Measurements from ENCODE around the gene ZNF646.
A peak's percentile ranks its signal among the peaks of the same experiment; 100 is the strongest.

ZNF646 gene

GRCh38 chr16:31064882-31065461, 9.2 kb upstream of the ZNF646 start:
- DNase-seq (ENCODE audit: low spot score): peak; percentile 90

GRCh38 chr16:31067342-31067741, 6.9 kb upstream of the ZNF646 start:
- DNase-seq (ENCODE audit: low spot score): no peak

GRCh38 chr16:31071861-31072260, 2.4 kb upstream of the ZNF646 start:
- peak; percentile 22 for DNase-seq (ENCODE audit: low spot score)

GRCh38 chr16:31072540-31073141, 1.6 kb upstream of the ZNF646 start:
- DNase-seq (ENCODE audit: low spot score): peak; percentile 30

GRCh38 chr16:31073142-31073969, 866 bp upstream of the ZNF646 start:
- DNase-seq (ENCODE audit: low spot score): peak; percentile 88

- DNase-seq (ENCODE audit: low spot score): no peak
Measured at GRCh38 chr16:31074814-31075183, 577 bp downstream of the ZNF646 start.

- DNase-seq (ENCODE audit: low spot score): no peak
Measured at GRCh38 chr16:31076319-31076718, 2.1 kb downstream of the ZNF646 start.

GRCh38 chr16:31077024-31077423, 2.8 kb downstream of the ZNF646 start:
- no peak for DNase-seq (ENCODE audit: low spot score)

GRCh38 chr16:31077592-31078396, 3.6 kb downstream of the ZNF646 start:
- DNase-seq (ENCODE audit: low spot score): peak; percentile 14

- peak; percentile 9 for DNase-seq (ENCODE audit: low spot score)
Measured at GRCh38 chr16:31078597-31079341, 4.5 kb downstream of the ZNF646 start.

GRCh38 chr16:31079342-31079944, 5.2 kb downstream of the ZNF646 start:
- peak; percentile 22 for DNase-seq (ENCODE audit: low spot score)

GRCh38 chr16:31080035-31080629, 5.9 kb downstream of the ZNF646 start:
- DNase-seq (ENCODE audit: low spot score): peak; percentile 15

GRCh38 chr16:31080756-31081419, 6.7 kb downstream of the ZNF646 start:
- peak; percentile 15 for DNase-seq (ENCODE audit: low spot score)

- peak; percentile 22 for DNase-seq (ENCODE audit: low spot score)
Measured at GRCh38 chr16:31081428-31082351, 7.5 kb downstream of the ZNF646 start.

GRCh38 chr16:31082368-31083045, 8.3 kb downstream of the ZNF646 start:
- DNase-seq (ENCODE audit: low spot score): peak; percentile 22

GRCh38 chr16:31083081-31083480, 8.9 kb downstream of the ZNF646 start:
- peak; percentile 14 for DNase-seq (ENCODE audit: low spot score)

GRCh38 chr16:31083556-31083955, 9.3 kb downstream of the ZNF646 start:
- peak; percentile 14 for DNase-seq (ENCODE audit: low spot score)

GRCh38 chr16:31083981-31084380, 9.8 kb downstream of the ZNF646 start:
- DNase-seq (ENCODE audit: low spot score): peak; percentile 14

Measured in D341Med (cell line).